Activated T-cell treated with anti-CD3 and anti-CD28 coated beads for 24 hours (primary cell): Measurements from ENCODE around the gene RNF222.
A peak's percentile ranks its signal among the peaks of the same experiment; 100 is the strongest.
"Not testable (repeated sequence)": the region's sequence is repeated elsewhere in the genome, so short reads cannot be mapped to it uniquely, and the experiment has no call there.

ENCODE experiments used
- DNase-seq: peaks from one replicate; pipeline ENCODE4 v3.0.0-alpha.2; 2020; ENCODE audit warnings: low read depth

RNF222 gene

DNA sequence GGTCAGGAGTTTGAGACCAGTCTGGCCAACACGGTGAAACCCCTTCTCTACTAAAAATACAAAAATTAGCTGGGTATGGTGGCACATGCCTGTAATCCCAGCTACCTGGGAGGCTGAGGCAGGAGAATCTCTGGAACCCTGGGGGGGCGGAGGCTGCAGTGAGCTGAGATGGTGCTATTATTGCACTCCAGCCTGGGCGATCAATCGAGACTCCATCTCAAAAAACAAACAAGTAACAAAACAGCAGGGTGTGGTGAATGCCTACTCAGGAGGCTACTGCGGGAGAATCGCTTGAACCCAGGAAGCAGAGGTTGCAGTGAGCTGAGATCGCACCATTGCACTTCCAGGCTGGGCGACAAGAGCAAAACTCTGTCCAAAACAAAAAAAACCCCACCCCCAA is 19.5 kb downstream of the RNF222 start:
- DNase-seq, result not testable (repeated sequence)

- no peak for DNase-seq
Measured at GRCh38 chr17:8377422-8377821, 20.2 kb downstream of the RNF222 start.

GRCh38 chr17:8376271-8377067 is 21.2 kb downstream of the RNF222 start, which contains the start of gene KRABD2:
Gene KRABD2 (minus strand): TSS chr17:8376704.
- peak; percentile 86 for DNase-seq

DNA sequence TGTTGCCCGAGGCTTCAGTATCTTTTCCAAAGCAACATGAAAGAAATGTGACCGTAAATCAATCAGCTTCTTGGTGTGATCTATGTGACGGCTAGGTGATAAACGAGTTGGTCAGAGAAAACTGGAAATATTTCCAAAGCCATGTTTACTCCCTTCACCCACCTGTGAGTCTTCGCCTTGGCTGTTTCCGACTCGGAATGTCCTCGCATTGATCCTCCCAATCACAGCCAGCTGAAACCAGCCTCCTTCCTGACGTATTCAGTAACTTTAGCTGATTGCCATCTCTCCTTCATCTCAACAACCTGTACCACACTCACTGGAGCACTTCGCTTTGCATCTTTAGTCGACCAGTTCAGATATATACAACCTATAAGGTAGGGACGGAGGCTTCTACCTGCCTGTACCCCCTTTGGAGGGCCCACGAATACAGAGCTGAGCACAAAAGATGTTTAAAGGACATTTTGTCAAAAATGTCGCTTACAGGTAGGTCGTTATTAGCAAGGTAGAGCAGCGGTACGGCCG is 21.8 kb downstream of the RNF222 start:
- DNase-seq, result no peak

GRCh38 chr17:8373856-8374255 is 23.8 kb downstream of the RNF222 start:
- DNase-seq, result not testable (repeated sequence)

- no peak for DNase-seq
Measured at GRCh38 chr17:8372422-8372821, 25.2 kb downstream of the RNF222 start.

- no peak for DNase-seq
Measured at GRCh38 chr17:8371786-8372185, 25.8 kb downstream of the RNF222 start.

DNA sequence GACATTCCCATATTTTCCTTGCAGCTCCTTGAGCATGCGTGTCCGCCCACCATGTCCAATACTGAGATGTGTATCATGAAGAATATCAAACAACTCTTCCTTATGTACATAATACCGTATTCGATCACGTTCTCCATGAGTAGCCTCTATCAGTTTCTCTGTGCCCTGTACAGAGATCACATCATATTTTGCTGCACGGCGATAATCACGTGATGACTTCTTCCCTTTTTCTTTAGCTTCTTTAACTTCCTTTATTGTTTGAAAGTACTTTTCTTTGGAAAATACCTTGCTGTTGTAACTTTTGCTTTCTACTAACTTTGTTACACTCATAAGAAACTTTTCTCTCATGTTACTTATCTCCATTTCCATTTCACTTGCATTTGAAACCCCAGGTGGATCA is 27.7 kb downstream of the RNF222 start:
- DNase-seq, result no peak

- no peak for DNase-seq
Measured at GRCh38 chr17:8368193-8368592, 29.4 kb downstream of the RNF222 start.

DNA sequence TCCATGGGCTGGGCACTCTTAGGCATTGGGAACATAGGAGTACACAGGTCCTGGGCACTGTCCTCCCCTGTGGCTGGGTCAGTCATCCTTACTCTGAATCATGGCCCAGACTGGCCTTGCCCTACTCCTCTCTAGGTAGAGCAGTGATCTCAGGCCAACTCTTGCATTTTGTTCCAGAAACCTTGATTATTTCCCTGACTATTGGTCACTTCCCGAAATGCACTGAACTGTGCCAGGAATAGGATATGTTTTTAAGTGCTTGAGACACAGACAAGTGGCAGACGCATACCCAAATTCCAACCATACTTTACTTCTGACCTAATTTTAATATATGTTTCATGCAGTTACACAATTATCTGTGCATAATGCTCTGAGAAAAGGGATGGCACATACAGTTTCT is 31.4 kb downstream of the RNF222 start:
- DNase-seq, result no peak

- no peak for DNase-seq
Measured at GRCh38 chr17:8365143-8365542, 32.5 kb downstream of the RNF222 start.

DNA sequence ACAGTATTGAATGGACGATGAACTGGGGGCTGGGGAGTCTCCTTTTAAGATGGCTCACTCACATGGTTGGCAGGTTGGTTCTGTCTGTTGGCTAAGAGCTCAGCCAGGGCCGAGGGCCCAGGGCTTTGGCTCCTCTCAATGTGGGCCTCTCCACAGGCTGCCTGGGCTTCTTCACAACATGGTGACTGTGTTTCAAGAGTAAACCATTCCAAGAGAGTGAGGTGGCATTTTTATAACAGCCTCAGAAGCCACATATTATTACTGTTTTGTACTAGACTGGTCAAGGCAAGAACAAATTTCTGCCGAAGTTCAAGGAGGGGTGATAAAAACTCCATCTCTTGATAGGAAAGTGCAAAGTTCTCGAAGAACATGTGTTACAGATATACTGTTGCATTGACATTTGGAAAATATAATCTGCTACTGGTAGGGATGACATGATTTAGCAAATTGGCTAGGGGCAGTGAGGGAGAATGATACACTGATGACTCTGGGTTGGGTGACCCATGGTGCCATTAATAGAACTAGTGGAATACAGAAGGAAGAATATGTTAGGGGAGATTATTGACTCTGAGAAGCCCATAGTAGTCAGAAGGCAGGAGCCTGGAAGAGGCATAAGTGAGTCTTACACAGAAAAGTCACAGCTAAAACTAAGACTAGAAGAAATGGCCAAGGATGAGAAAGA is 34.8 kb downstream of the RNF222 start:
- no peak for DNase-seq

GRCh38 chr17:8360751-8361150 is 36.9 kb downstream of the RNF222 start:
- no peak for DNase-seq

GRCh38 chr17:8360260-8360659 is 37.4 kb downstream of the RNF222 start:
- no peak for DNase-seq

GRCh38 chr17:8359769-8360168 is 37.9 kb downstream of the RNF222 start:
- DNase-seq, result no peak

DNA sequence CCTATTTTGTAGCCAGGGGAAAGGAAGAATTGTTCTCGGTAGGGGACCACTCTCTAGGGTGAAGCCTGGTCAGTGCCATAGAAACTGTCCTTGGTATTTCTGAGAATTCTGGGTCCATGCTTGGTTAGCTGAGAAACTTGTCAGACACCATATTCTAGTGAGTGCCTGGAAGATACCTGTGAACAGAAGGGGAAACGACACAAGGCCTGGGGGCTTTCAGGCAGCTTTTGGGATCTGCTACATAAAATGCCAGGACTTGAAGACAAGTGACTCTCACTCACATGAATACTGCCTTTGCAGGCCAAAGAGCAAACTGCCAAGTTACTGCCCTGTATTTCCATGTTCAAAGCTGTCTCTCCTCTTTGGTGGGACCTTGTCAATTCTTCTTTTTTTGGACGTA is 39.7 kb downstream of the RNF222 start:
- DNase-seq, result no peak

DNA sequence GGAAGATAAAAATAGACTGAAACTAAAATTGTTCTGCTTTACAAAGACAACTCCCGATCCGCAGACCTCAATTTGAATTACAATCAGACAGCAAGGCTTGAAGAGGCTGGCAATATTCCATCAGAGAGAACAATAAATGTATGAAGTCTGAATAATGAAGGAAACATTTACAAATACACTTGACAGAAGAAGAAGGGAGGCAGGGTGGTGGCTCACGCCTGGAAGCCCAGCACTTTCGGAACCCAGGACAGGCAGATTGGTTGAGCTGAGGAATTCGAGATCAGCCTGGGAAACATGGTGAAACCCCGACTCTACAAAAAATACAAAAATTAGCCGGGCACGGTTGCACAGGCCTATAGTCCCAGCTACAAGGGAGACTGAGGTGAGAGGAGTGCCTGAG is 43.4 kb downstream of the RNF222 start:
- DNase-seq, result no peak

DNA sequence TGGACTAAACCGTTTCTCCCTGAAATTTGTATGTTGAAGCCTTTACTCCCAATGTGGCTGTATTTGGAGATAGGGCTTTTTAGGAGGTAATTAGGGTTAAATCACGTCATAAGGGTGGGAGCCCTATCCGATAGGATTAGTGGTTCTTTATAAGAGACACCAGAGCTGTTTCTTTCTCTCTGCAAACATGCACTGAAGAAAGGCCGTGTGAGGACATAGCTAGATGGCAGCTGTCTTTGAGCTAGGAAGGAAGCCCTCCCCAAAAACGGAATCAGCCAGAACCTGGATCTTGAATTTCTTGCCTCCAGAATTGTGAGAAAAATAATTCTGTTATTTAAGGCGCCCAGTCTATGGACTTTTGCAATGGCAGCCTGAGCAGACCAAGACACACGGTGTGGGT is 43.9 kb downstream of the RNF222 start:
- no peak for DNase-seq

- DNase-seq, result no peak
Measured at GRCh38 chr17:8350339-8350738, 47.3 kb downstream of the RNF222 start.

GRCh38 chr17:8347001-8347400 is 50.6 kb downstream of the RNF222 start:
- DNase-seq, result not testable (repeated sequence)

DNA sequence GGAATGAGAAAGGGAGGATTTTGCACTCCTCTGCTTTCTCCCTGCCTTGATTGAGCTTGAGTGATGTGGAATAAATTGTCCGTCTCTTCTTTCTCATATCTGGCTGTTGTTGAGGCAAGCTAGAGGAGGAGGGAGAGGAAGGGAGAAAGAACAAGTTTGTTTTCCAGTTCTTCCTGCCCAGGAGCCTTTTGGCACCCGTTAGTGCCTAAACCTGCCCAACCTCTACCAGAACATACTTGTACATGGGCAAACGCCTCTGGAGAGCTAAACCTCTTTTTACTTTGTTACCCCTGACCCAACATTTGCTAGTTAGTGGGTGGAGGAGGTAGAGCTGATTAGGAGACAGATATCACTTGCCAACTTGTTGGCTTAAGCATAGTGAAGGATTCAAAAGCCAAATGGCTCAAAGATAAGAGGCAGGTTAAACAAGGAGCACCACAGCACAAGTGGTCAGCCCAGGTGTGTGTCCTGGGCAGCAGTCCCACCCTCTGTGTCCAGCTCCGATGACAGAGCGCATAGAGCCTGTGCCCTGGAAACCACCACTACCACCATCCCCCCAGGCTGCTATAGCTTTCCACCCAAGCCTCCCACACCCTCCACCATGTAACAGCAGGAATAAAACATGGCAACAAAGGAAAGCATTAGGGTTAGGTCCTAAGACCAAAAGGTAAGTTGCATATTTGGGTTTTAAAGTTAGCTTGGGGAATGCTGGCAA is 51.5 kb downstream of the RNF222 start:
- DNase-seq, result no peak

- DNase-seq, result no peak
Measured at GRCh38 chr17:8345052-8345690, 52.5 kb downstream of the RNF222 start.
